BLaER1 (cell line): ENCODE results near the gene ZNF593.

Experiments
- H3K27ac ChIP-seq: shearing (Covaris generic); formaldehyde crosslinking; 2 replicates; pipeline ENCODE4 v1.8.1; 2022
- H3K27me3 ChIP-seq: shearing (Covaris generic); formaldehyde crosslinking; 2 replicates; pipeline ENCODE4 v1.8.1; 2022
- H3K36me3 ChIP-seq: shearing (Covaris generic); formaldehyde crosslinking; 2 replicates; pipeline ENCODE4 v1.8.1; 2022
- H3K4me1 ChIP-seq: shearing (Covaris generic); formaldehyde crosslinking; 2 replicates; pipeline ENCODE4 v1.8.1; 2022
- H3K4me2 ChIP-seq: shearing (Covaris generic); formaldehyde crosslinking; 2 replicates; pipeline ENCODE4 v1.8.1; 2022
- H3K4me3 ChIP-seq: shearing (Covaris generic); formaldehyde crosslinking; 2 replicates; pipeline ENCODE4 v1.8.1; 2022
- H3K9ac ChIP-seq: shearing (Covaris generic); formaldehyde crosslinking; 2 replicates; pipeline ENCODE4 v1.8.1; 2022
- H3K9me3 ChIP-seq: shearing (Covaris generic); formaldehyde crosslinking; 2 replicates; pipeline ENCODE4 v1.8.1; 2022
- H4K20me1 ChIP-seq: shearing (Covaris generic); formaldehyde crosslinking; 2 replicates; pipeline ENCODE4 v1.8.1; 2022
- Cebpa-rat ChIP-seq: shearing (Covaris generic); IDR thresholded peaks from 2 replicates; pipeline ENCODE4 v1.8.1; 2022

The ZNF593 gene

GRCh38 chr1:26127235-26128163 lies 42.2 kb upstream of the ZNF593 start:
- Histone ChIP-seq H3K9me3 (no peaks in the 10 kb centered on the region), H3K36me3 (peaks cover under 1% of the 10 kb centered on the region; the same call in 1 of the 2 replicates), H3K9ac (0 out of 2 replicates have a peak overlapping the region, but pooled peaks have one; percentile 20), H3K4me1 (peaks cover 43% of the 10 kb centered on the region), H4K20me1 (no peaks in the 10 kb centered on the region), H3K27me3 (no peaks in the 10 kb centered on the region), H3K4me3 (no peak overlapping the region), H3K4me2 (peak overlapping the region; percentile 75), H3K27ac (peak overlapping the region; percentile 72)
- no peak for TF ChIP-seq Cebpa-rat

- Histone ChIP-seq H3K27me3 (no peaks in the 10 kb centered on the region), H3K36me3 (no peaks in the 10 kb centered on the region), H3K4me1 (peaks cover 39% of the 10 kb centered on the region), H3K4me3 (no peak overlapping the region), H4K20me1 (no peaks in the 10 kb centered on the region), H3K9me3 (peaks cover 5% of the 10 kb centered on the region), H3K9ac (no peak overlapping the region), H3K27ac (no peak overlapping the region), H3K4me2 (no peak overlapping the region)
- TF ChIP-seq Cebpa-rat = no peak
These were observed 39.9 kb upstream of the ZNF593 start for GRCh38 chr1:26129778-26130177.

GRCh38 chr1:26130695-26131094 lies 39.0 kb upstream of the ZNF593 start:
- no peaks in the 10 kb centered on the region for H3K27me3 ChIP-seq
- H3K4me3 ChIP-seq = no peak overlapping the region
- TF ChIP-seq Cebpa-rat = no peak
- peaks cover 31% of the 10 kb centered on the region for H3K4me1 ChIP-seq
- H3K9me3 ChIP-seq = peaks cover 11% of the 10 kb centered on the region
- no peaks in the 10 kb centered on the region for H3K36me3 ChIP-seq
- no peak overlapping the region for H3K27ac ChIP-seq
- no peaks in the 10 kb centered on the region for H4K20me1 ChIP-seq
- no peak overlapping the region for H3K4me2 ChIP-seq
- H3K9ac ChIP-seq = no peak overlapping the region

GRCh38 chr1:26132128-26132833 lies 37.4 kb upstream of the ZNF593 start:
- no peak overlapping the region for H3K9ac ChIP-seq
- H3K27me3 ChIP-seq = no peaks in the 10 kb centered on the region
- no peak overlapping the region for H3K4me2 ChIP-seq
- H3K9me3 ChIP-seq = peaks cover 11% of the 10 kb centered on the region
- H3K4me3 ChIP-seq = no peak overlapping the region
- H3K36me3 ChIP-seq = no peaks in the 10 kb centered on the region
- peaks cover 19% of the 10 kb centered on the region for H3K4me1 ChIP-seq
- no peak overlapping the region for H3K27ac ChIP-seq
- no peak for TF ChIP-seq Cebpa-rat
- H4K20me1 ChIP-seq = no peaks in the 10 kb centered on the region

GRCh38 chr1:26132834-26133167 lies 36.9 kb upstream of the ZNF593 start:
- no peak for TF ChIP-seq Cebpa-rat
- no peaks in the 10 kb centered on the region for H3K36me3 ChIP-seq
- no peaks in the 10 kb centered on the region for H4K20me1 ChIP-seq
- peaks cover 11% of the 10 kb centered on the region for H3K9me3 ChIP-seq
- no peak overlapping the region for H3K27ac ChIP-seq
- no peak overlapping the region for H3K4me3 ChIP-seq
- H3K9ac ChIP-seq = no peak overlapping the region
- H3K4me2 ChIP-seq = no peak overlapping the region
- H3K27me3 ChIP-seq = no peaks in the 10 kb centered on the region
- peaks cover 19% of the 10 kb centered on the region for H3K4me1 ChIP-seq

GRCh38 chr1:26134466-26134865 lies 35.2 kb upstream of the ZNF593 start:
- Histone ChIP-seq H3K27ac (no peak overlapping the region), H3K36me3 (no peaks in the 10 kb centered on the region)
- no peak for TF ChIP-seq Cebpa-rat

GRCh38 chr1:26138974-26139558 lies 30.6 kb upstream of the ZNF593 start:
- H3K36me3 ChIP-seq = no peaks in the 10 kb centered on the region
- TF ChIP-seq Cebpa-rat = no peak
- H3K4me1 ChIP-seq = peaks cover 24% of the 10 kb centered on the region
- H4K20me1 ChIP-seq = no peaks in the 10 kb centered on the region
- H3K9me3 ChIP-seq = peaks cover 11% of the 10 kb centered on the region
- H3K4me2 ChIP-seq = peak overlapping the region; percentile 27
- no peak overlapping the region for H3K4me3 ChIP-seq
- no peaks in the 10 kb centered on the region for H3K27me3 ChIP-seq
- H3K9ac ChIP-seq = no peak overlapping the region
- H3K27ac ChIP-seq = no peak overlapping the region

More at GRCh38 chr1:26134466-26134865, 35.2 kb upstream of the ZNF593 start:
- H3K9me3 ChIP-seq = peaks cover 11% of the 10 kb centered on the region
- no peak overlapping the region for H3K9ac ChIP-seq
- H3K4me1 ChIP-seq = peaks cover 23% of the 10 kb centered on the region
- no peaks in the 10 kb centered on the region for H4K20me1 ChIP-seq
- H3K27me3 ChIP-seq = no peaks in the 10 kb centered on the region
- H3K4me2 ChIP-seq = no peak overlapping the region
- H3K4me3 ChIP-seq = no peak overlapping the region

- Histone ChIP-seq H3K27ac (no peak overlapping the region), H3K36me3 (no peaks in the 10 kb centered on the region), H3K9ac (no peak overlapping the region), H3K4me3 (no peak overlapping the region), H3K27me3 (no peaks in the 10 kb centered on the region), H4K20me1 (no peaks in the 10 kb centered on the region), H3K9me3 (no peaks in the 10 kb centered on the region), H3K4me2 (no peak overlapping the region), H3K4me1 (peaks cover 30% of the 10 kb centered on the region)
- TF ChIP-seq Cebpa-rat = no peak
These were observed 27.5 kb upstream of the ZNF593 start for GRCh38 chr1:26142159-26142558.

GRCh38 chr1:26145041-26145959 lies 24.4 kb upstream of the ZNF593 start:
- Histone ChIP-seq H3K27me3 (no peaks in the 10 kb centered on the region), H3K4me1 (0 out of 2 replicates have a peak, but pooled peaks cover 9% of the 10 kb centered on the region), H4K20me1 (no peaks in the 10 kb centered on the region), H3K4me2 (peak overlapping the region; percentile 21; the same call in 1 of the 2 replicates), H3K9me3 (no peaks in the 10 kb centered on the region), H3K4me3 (no peak overlapping the region), H3K27ac (no peak overlapping the region), H3K9ac (no peak overlapping the region), H3K36me3 (no peaks in the 10 kb centered on the region)
- no peak for TF ChIP-seq Cebpa-rat
